Measurements from ENCODE around the gene RRAGC. TPM values are rescaled to one million over a fixed set of nuclear protein-coding genes. Genes with fewer than 3 reads are reported as not detected.

RRAGC gene
- total and polyA plus RNA-seq, 12 donors, result 7.5 to 28.8 (median 16.0) TPM

DNA sequence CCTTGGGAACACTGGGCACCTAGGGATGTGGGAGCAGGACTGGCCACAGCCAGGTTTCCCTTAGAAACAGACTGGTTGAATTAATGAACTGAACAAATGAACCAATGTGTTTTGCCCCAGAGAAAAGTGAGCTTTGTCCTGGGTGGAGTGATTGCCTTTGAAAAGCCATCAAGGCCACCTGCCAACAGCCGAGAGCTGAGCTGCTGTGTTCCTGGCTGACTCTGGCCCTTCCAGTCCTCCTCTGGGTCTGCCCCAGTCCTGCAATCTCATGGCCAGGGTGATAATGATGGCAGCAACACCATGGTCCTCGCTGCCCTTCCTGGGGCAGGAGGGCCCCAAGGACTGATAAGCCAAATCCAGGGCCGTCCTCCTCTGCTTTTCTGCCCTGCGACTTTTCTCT lies 40.0 kb upstream of the RRAGC start:
- no peak for DNase-seq
- Histone ChIP-seq H3K27ac (no peak overlapping the region), H3K4me1 (replicated peaks in 1 of 2) (no peaks in the 10 kb centered on the region), H3K27me3 (no peaks in the 10 kb centered on the region), H3K4me3 (no peak overlapping the region), H3K36me3 (replicated peaks in 1 of 2) (no peaks in the 10 kb centered on the region), H3K9me3 (replicated peaks in 1 of 3) (no peaks in the 10 kb centered on the region)
- WGBS, 4 donors, result 57 to 82% (median 66%) methylated on average over 4 of the region's 4 CpGs
- no peak for TF ChIP-seq POLR2A (IDR thresholded peaks at IDR 0.05)
- TF ChIP-seq, protein P1, sequence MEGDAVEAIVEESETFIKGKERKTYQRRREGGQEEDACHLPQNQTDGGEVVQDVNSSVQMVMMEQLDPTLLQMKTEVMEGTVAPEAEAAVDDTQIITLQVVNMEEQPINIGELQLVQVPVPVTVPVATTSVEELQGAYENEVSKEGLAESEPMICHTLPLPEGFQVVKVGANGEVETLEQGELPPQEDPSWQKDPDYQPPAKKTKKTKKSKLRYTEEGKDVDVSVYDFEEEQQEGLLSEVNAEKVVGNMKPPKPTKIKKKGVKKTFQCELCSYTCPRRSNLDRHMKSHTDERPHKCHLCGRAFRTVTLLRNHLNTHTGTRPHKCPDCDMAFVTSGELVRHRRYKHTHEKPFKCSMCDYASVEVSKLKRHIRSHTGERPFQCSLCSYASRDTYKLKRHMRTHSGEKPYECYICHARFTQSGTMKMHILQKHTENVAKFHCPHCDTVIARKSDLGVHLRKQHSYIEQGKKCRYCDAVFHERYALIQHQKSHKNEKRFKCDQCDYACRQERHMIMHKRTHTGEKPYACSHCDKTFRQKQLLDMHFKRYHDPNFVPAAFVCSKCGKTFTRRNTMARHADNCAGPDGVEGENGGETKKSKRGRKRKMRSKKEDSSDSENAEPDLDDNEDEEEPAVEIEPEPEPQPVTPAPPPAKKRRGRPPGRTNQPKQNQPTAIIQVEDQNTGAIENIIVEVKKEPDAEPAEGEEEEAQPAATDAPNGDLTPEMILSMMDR (IDR thresholded peaks at IDR 0.05), result no peak
- intact Hi-C loops (cut with DNase I), result no loop called here

DNA sequence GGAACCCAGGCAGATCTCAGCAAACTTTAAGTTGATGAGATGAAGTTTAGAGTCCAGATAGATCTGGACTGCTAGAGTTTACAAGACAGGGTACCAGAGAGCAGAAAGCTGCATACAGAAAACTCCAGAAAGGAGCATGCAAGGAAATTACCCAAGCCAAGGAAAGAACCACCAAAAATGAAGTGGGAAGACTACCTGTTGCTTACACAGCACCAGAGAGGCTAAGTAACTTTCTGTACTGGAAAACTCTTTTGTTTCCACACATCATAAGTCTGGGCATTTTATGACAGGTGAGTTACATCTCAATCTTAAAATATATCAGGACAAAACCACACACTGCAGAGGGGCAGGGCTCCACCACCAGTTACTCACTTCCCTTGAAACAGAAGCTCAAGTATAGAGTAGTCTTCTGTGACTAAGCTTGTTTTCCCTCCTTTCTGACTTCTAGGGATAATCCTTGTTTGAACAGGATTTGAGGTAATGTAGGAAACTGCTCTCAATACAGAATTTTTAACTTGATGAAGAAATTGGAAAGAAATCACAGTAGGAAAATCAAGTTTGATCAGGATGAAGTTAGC lies 39.2 kb upstream of the RRAGC start:
- no peak for DNase-seq
- Histone ChIP-seq H3K4me3 (no peak overlapping the region), H3K9me3 (replicated peaks in 1 of 3) (no peaks in the 10 kb centered on the region), H3K36me3 (replicated peaks in 1 of 2) (no peaks in the 10 kb centered on the region), H3K27me3 (no peaks in the 10 kb centered on the region), H3K4me1 (replicated peaks in 1 of 2) (no peaks in the 10 kb centered on the region), H3K27ac (no peak overlapping the region)
- no peak for TF ChIP-seq POLR2A (IDR thresholded peaks at IDR 0.05)
- TF ChIP-seq, protein P1 (IDR thresholded peaks at IDR 0.05), result no peak
- intact Hi-C loops (cut with DNase I), result no loop called here

DNA sequence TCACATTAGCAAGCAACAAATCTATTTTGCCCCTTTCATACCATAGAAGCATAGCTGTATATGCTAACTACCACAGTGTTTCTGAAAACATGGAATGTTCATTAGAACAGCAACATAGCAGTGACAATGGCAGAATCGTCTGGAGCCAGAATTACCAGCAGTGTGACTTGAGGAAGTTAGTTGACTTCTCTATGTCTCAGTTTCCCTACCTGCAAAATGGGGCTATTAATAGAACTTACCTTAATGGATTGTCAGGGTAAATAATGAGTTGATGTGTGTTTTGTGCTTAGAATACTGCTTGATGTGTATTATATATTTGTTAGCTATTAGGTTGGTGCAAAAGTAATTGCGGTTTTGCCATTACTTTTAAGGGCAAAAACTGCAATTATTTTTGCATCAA lies 36.6 kb upstream of the RRAGC start:
- no peaks in the 10 kb centered on the region for H3K4me1 ChIP-seq (replicated peaks in 1 of 2)
- intact Hi-C loops (cut with DNase I), result no loop called here
- no peaks in the 10 kb centered on the region for H3K27me3 ChIP-seq
- no peaks in the 10 kb centered on the region for H3K36me3 ChIP-seq (replicated peaks in 1 of 2)
- TF ChIP-seq, protein P1 (IDR thresholded peaks at IDR 0.05), result no peak
- no peak for TF ChIP-seq POLR2A (IDR thresholded peaks at IDR 0.05)
- no peak for DNase-seq
- no peaks in the 10 kb centered on the region for H3K9me3 ChIP-seq (replicated peaks in 1 of 3)
- no peak overlapping the region for H3K27ac ChIP-seq
- 94 to 100% (median 98%) methylated on average over 2 of the region's 2 CpGs for WGBS, 4 donors
- no peak overlapping the region for H3K4me3 ChIP-seq

DNA sequence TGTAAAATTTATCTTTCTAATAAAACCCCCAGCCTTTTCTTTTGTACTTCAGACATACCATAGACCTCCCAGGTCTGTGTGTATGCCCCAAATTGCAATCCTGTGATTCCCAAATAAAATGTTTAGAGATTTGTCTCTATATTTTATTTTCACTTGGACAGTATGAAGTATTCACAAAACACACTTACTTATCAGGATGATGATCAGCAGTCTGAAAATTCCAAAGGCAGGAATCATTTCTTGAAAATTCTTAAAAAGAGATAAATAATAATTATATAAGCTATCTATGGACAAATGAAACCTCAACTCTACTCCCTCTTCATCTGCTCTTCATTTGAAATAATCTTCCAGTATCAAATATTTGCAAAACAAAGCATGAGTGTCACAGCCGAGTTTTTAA lies 33.4 kb upstream of the RRAGC start:
- Histone ChIP-seq H3K4me3 (no peak overlapping the region), H3K9me3 (replicated peaks in 1 of 3) (no peaks in the 10 kb centered on the region), H3K36me3 (replicated peaks in 1 of 2) (no peaks in the 10 kb centered on the region), H3K4me1 (replicated peaks in 1 of 2) (no peaks in the 10 kb centered on the region), H3K27me3 (no peaks in the 10 kb centered on the region), H3K27ac (no peak overlapping the region)
- DNase-seq, result no peak
- intact Hi-C loops (cut with DNase I), result no loop called here
- WGBS, 4 donors, result 77 to 81% (median 79%) methylated on average over 1 of the region's 1 CpG
- no peak for TF ChIP-seq POLR2A (IDR thresholded peaks at IDR 0.05)
- TF ChIP-seq, protein P1 (IDR thresholded peaks at IDR 0.05), result no peak

Data from adrenal gland (tissue), 12 donors.